ENCODE results near the gene POPDC2.

- TF ChIP-seq CTCF (IDR thresholded peaks at IDR 0.05) (no peak), PREB (CRISPR knock-in tag; IDR thresholded peaks at IDR 0.05; ENCODE audit: borderline replicate concordance) (no peak), KAT7 (CRISPR knock-in tag; IDR thresholded peaks at IDR 0.05; ENCODE audit: borderline replicate concordance) (no peak), MYBL2 (CRISPR knock-in tag; IDR thresholded peaks at IDR 0.05) (no peak)
- TF ChIP-seq, protein P1, sequence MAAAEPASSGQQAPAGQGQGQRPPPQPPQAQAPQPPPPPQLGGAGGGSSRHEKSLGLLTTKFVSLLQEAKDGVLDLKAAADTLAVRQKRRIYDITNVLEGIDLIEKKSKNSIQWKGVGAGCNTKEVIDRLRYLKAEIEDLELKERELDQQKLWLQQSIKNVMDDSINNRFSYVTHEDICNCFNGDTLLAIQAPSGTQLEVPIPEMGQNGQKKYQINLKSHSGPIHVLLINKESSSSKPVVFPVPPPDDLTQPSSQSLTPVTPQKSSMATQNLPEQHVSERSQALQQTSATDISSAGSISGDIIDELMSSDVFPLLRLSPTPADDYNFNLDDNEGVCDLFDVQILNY (CRISPR knock-in tag; IDR thresholded peaks at IDR 0.05) = no peak
Observed at GRCh38 chr3:119679874-119680273, 19.5 kb upstream of the POPDC2 start.
